Middle frontal gyrus (tissue), 1 donor: ENCODE data around the gene AGPAT4.

Experiments used
- DNase-seq: peaks from one replicate; pipeline ENCODE4 v3.0.0-alpha.2; 2015; ENCODE audit warnings: low spot score; ENCODE audit errors: extremely low spot score

Gene AGPAT4

DNA sequence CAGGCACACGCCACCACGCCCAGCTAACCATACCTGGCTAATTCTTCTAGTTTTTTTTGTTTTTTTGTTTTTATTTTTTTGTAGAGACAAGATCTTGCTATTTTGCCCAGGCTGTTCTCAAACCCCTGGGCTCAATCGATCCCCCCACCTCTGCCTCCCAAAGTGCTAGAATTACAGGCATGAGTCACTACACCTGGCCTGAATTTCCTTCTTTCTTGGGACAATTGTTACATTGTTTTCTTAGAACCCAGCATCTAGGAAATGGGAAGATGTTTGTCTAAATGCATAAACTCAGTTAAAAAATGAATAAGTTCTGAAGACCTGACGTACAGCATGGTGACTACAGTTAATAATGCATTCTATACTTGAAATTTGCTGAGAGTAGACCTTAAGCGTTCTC is 10.8 kb upstream of the AGPAT4 start:
- no peak for DNase-seq

DNA sequence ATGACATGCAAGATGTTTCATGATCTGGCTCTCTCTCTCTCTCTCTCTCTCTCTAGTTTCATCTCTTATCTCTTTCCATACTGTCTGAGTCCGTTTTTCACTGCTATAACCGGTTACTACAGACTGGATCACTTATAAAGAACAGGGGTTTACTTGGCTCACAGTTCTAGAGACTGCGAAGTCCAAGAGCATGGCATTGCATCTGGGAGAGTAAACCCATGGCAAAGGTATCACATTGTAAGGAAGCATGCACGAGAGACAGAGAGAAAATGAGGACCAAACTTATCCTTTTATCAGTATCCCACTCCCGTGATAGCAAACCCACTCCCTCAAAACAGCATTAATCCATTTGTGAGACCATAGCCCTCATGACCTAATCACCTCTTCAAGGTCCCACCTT is 7.2 kb upstream of the AGPAT4 start:
- no peak for DNase-seq

DNA sequence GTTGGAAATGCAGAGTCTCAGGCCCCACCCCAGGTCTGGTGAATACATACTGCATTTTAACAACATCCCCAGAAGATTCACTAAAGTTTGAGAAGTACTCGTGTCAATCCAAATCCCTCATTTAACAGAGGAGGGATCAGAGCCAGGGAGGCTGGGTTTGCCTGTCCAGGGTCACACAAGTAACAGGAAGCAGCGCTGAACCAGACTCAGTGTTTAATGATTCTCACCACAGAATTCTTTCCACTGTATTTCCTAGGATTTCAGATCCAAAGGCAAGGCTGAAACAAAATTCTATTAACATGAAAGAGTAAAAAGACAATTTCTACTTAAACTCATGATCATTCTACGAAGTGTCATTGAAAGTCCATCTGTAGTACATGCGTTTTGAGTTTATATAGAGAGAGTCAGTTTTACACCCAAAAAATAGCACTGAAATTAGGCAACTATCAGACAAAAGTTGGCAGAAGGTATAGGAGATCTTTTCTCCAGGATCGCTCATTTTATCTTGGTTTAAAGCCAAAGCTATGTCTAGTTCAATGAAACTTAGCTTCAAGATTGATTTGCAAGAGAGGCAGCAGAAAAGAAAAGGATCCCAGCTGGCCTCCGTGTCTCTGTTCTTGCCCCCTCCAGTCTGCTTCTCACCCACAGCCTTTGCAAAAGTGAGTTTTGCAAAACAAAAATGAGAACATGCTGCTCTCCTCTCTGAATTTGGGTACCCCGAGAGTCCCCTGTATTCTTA is 6.0 kb upstream of the AGPAT4 start:
- no peak for DNase-seq

DNA sequence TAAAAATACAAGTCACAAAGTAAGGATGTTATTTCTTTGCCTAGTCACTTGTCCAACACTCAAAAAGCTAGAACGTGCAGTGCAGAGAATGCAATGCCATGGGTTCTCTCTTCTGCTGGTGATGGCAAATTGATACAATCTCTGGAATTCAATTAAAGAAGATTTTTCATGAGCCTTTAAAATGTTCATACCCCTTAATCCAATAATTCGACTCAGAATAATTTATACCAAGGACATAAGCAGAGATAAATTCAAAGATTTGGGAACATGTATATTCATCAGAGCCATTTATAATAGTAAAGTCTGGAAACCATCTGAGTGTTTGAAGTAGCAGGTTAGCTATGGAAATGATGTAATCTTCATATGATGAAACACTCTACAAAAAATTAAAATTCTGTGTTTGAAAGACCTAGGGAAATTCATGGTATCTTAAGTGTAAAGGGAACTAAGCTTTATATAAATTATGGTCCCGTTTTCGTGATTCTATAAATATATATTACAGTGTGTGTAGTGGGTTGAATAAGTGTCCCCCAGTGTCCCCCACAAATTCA is 2.8 kb upstream of the AGPAT4 start:
- no peak for DNase-seq

DNA sequence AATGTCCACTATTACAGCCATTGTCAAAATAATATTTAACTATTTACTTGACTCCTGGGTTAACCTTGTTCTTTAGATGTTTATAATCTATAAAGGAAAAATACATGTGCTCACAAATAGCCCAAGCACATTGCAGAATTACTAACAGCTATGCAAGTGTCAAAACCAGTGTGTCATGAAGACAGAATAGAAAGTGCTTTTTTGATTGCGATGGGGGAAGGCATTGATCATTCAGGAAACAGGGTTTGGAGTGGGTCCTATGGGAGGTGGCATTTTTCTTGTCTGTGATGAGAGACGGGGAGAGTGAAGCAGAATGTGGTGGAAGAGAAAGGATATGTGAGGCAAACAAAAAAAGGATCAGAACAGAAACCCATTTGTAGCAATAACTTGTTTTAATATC is 1.0 kb upstream of the AGPAT4 start:
- DNase-seq, result no peak

GRCh38 chr6:161274488-161274858 is 612 bp upstream of the AGPAT4 start:
- DNase-seq, result no peak

DNA sequence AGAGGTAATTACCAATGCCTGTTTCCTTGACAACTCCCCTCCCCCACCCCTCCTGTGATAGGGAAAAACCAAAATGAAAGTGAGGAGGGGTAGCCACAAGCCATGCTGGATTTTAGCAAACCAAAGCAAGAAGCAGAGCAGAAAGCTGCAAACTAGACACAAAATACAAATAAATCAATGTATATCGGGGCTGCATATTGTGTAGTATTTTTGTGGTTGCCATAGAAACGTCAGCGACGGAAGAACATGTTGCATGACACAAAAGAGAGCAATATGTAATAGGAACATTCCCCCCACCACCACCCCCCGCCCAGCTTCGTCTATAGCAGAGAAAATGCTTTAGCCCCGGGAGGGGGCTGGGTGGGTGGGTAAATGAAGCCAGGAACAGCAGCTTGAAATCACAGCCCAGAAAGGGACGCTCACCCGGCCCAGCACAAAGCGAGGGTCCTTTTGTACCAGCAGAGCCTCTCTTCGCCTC is 548 bp downstream of the AGPAT4 start:
- no peak for DNase-seq

DNA sequence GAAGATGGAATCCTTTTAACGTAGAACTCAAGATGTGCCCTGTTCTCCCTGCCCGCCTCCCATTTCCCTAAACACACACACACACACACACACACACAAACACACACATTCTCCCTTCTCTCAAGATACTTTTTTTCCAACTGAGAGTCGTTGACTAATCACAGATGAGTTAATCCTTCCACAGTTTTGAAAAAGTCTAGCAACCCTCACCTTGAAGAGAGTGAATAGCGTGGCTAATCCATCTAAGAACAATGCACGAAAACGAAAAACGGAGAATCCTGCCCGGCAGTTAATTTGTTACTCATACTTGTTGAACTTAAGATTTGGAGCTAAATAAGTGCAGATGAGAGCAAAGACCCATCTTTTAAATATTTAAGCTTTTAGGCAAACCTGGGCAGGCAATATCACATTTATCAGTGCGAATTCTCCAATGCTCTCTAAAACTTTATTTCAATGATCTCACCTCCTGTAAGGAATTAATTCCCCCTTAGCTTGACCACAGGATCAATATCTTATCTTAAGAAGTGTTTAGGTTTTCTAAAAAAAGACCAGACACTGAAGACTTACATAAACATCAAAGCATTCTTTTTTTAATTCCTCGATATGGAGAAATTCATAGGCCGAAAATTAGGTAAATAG is 1.1 kb downstream of the AGPAT4 start:
- no peak for DNase-seq

- no peak for DNase-seq
Observed at GRCh38 chr6:161271343-161272030, 2.4 kb downstream of the AGPAT4 start.

- DNase-seq, result no peak
Observed at GRCh38 chr6:161270116-161270515, 3.7 kb downstream of the AGPAT4 start.

DNA sequence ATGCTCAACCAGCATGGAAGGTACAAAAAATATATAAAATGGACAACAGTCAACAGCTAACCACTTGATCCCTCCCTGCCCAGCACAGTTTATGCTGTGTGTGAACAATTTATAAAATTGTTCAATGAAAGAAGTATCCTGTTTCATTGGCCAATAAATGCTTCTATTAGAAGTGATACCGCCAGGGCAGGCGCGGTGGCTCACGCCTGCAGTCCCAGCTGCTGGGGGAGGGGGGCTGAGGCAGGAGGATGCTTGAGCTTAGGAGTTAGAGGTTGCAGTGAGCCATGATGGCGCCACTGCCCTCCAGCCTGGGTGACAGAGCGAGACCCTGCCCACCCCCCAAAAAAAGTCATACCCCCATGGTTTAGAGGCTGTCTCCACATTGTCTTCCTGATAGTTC is 4.6 kb downstream of the AGPAT4 start:
- no peak for DNase-seq

- DNase-seq, result no peak
Observed at GRCh38 chr6:161268531-161269210, 5.2 kb downstream of the AGPAT4 start.

- DNase-seq, result no peak
Observed at GRCh38 chr6:161266513-161267230, 7.2 kb downstream of the AGPAT4 start.

- DNase-seq, result no peak
Observed at GRCh38 chr6:161265975-161266374, 7.9 kb downstream of the AGPAT4 start.

DNA sequence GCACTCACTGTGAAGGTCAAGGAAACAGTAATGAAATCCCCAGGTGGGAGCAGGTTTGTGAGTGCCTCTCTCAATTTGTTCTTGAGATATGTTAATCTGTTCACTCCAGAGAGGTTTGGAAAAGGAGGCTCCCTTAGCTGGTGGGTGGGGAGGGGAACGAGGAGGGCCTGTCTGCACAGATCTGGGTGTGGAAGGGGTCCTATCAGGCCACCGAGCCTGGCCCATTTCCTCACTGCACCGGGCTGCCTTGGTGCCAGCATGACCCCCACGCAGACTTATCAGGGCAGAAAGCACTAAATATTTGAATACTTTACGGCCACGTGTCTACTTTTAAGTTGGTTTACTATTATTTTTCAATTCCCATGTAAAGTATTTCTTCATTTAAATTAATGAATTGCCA is 8.3 kb downstream of the AGPAT4 start:
- DNase-seq, result no peak

DNA sequence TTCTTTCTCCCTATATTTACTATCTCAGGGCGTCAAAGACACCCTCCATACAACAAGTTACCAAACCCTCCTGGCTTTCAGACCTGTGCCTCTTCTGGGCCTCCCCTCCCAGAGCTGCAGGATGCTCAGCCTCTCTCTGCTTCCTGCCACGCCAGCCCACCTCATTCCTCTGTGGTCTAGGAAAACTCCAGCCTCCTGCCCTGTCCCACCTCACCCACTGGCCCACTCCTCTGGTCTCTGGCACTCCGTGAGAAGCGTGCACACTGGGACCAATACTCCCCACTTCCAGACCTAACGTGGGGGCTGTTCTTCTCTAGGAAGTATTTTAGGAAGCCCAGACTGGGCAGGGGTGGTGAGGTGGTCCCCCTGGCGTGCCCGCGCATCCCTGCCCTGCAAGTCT is 9.7 kb downstream of the AGPAT4 start:
- no peak for DNase-seq

- no peak for DNase-seq
Observed at GRCh38 chr6:161261816-161262215, 12.0 kb downstream of the AGPAT4 start.

- no peak for DNase-seq
Observed at GRCh38 chr6:161261325-161261724, 12.5 kb downstream of the AGPAT4 start.

DNA sequence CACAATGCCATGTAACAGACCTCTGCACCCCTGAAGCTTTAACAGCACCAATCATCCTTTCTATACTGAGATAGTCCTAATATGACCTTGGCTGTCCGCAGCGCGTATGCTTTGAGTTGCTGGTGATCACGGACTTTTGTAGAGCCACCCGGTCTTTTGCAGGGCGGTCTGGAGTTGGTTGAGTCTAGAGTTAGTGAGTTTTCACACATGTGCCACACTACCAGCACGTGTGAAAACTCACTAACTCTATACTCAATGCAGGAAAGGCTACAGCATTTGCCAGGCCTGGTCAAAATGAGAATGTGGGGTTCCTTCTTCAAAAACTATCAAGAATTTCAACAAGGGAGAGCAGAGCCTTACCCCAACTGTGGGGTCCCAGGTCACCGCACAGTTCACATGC is 14.6 kb downstream of the AGPAT4 start:
- DNase-seq, result no peak

GRCh38 chr6:161257793-161258457 is 15.9 kb downstream of the AGPAT4 start:
- DNase-seq, result no peak
